NCI-H2081 treated with DMSO at 0.1 percent for 48 hours (cell line): Measurements from ENCODE around the gene CNTNAP1.
A peak's percentile ranks its signal among the peaks of the same experiment; 100 is the strongest.

ENCODE experiments used
- DNase-seq: peaks from one replicate; lab custom pipeline; 2025; lab: John Stamatoyannopoulos, UW

The CNTNAP1 gene

GRCh38 chr17:42670789-42671657, 11.3 kb upstream of the CNTNAP1 start:
- no peak for DNase-seq

- no peak for DNase-seq
These were observed 10.3 kb upstream of the CNTNAP1 start for GRCh38 chr17:42672038-42672437.

GRCh38 chr17:42673266-42673884, 9.0 kb upstream of the CNTNAP1 start:
- DNase-seq = no peak

GRCh38 chr17:42673885-42674754, 8.2 kb upstream of the CNTNAP1 start:
- no peak for DNase-seq

- DNase-seq = peak; percentile 73
These were observed 7.5 kb upstream of the CNTNAP1 start for GRCh38 chr17:42674755-42675347.

- DNase-seq = peak; percentile 73
These were observed 6.9 kb upstream of the CNTNAP1 start for GRCh38 chr17:42675348-42675964.

- DNase-seq = peak; percentile 9
These were observed 6.3 kb upstream of the CNTNAP1 start for GRCh38 chr17:42675965-42676423.

GRCh38 chr17:42676424-42677011, 5.8 kb upstream of the CNTNAP1 start, which contains the start of gene PLEKHH3:
Gene PLEKHH3, minus strand, starts transcription at chr17:42676994. Its CDS starts 431 bp downstream, at chr17:42676563.
- DNase-seq = no peak

- DNase-seq = peak; percentile 99
These were observed 5.1 kb upstream of the CNTNAP1 start for GRCh38 chr17:42677012-42677857.

GRCh38 chr17:42677921-42678781, 4.2 kb upstream of the CNTNAP1 start:
- DNase-seq = peak; percentile 53

- DNase-seq = peak; percentile 48
These were observed 3.3 kb upstream of the CNTNAP1 start for GRCh38 chr17:42678951-42679491.

- peak; percentile 58 for DNase-seq
These were observed 2.6 kb upstream of the CNTNAP1 start for GRCh38 chr17:42679492-42680330.

GRCh38 chr17:42680331-42680808, 2.0 kb upstream of the CNTNAP1 start:
- DNase-seq = no peak

GRCh38 chr17:42682722-42683403, 532 bp downstream of the CNTNAP1 start:
- no peak for DNase-seq

GRCh38 chr17:42683407-42684034, 1.2 kb downstream of the CNTNAP1 start:
- no peak for DNase-seq

- DNase-seq = no peak
These were observed 2.7 kb downstream of the CNTNAP1 start for GRCh38 chr17:42684929-42685556.
